Measurements from ENCODE around the gene BPGM. TPM values are rescaled to one million over a fixed set of nuclear protein-coding genes. Genes with fewer than 3 reads are reported as not detected.

The BPGM gene
- total and polyA plus RNA-seq, 3 donors from 2014 or later, result 14.5 to 32.9 (median 15.8) TPM

DNA sequence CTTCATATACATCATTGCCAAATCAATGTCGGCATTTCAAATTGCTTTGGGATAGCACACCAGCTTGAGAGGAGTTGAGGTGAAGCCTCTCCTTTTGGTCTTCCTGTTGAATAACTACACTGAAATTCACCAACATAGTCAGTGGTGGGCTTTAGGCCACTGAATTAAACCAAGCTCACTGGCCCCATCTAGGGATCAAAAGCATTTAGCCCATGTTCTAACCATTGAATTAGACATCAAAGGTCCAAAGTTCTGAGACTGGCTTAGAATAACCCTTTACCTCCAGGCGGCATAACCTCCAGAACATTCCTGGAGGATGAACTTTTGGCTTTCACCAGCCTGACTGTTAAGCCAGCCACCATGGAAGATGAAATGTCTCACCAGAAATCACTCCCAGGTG lies 54.6 kb downstream of the BPGM start:
- intact Hi-C loops (cut with DNase I; ENCODE audit: low total_unique reads), result no loop called here
- Histone ChIP-seq H3K27ac (peak overlapping the region in 1 of 2 donors; percentile 90), H3K27me3 (no peaks in the 10 kb centered on the region), H3K9me3 (no peaks in the 10 kb centered on the region), H3K4me3 (no peak overlapping the region), H3K36me3 (ENCODE audit: low read depth, missing control alignments) (no peaks in the 10 kb centered on the region), H3K4me1 (peaks cover 7% of the 10 kb centered on the region)
- no peak for DNase-seq
- WGBS, 2 donors, result 91 to 93% methylated on average over 2 of the region's 2 CpGs
- no peak for TF ChIP-seq POLR2A (IDR thresholded peaks at IDR 0.05)
- TF ChIP-seq, protein P1, sequence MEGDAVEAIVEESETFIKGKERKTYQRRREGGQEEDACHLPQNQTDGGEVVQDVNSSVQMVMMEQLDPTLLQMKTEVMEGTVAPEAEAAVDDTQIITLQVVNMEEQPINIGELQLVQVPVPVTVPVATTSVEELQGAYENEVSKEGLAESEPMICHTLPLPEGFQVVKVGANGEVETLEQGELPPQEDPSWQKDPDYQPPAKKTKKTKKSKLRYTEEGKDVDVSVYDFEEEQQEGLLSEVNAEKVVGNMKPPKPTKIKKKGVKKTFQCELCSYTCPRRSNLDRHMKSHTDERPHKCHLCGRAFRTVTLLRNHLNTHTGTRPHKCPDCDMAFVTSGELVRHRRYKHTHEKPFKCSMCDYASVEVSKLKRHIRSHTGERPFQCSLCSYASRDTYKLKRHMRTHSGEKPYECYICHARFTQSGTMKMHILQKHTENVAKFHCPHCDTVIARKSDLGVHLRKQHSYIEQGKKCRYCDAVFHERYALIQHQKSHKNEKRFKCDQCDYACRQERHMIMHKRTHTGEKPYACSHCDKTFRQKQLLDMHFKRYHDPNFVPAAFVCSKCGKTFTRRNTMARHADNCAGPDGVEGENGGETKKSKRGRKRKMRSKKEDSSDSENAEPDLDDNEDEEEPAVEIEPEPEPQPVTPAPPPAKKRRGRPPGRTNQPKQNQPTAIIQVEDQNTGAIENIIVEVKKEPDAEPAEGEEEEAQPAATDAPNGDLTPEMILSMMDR (IDR thresholded peaks at IDR 0.05), result no peak

DNA sequence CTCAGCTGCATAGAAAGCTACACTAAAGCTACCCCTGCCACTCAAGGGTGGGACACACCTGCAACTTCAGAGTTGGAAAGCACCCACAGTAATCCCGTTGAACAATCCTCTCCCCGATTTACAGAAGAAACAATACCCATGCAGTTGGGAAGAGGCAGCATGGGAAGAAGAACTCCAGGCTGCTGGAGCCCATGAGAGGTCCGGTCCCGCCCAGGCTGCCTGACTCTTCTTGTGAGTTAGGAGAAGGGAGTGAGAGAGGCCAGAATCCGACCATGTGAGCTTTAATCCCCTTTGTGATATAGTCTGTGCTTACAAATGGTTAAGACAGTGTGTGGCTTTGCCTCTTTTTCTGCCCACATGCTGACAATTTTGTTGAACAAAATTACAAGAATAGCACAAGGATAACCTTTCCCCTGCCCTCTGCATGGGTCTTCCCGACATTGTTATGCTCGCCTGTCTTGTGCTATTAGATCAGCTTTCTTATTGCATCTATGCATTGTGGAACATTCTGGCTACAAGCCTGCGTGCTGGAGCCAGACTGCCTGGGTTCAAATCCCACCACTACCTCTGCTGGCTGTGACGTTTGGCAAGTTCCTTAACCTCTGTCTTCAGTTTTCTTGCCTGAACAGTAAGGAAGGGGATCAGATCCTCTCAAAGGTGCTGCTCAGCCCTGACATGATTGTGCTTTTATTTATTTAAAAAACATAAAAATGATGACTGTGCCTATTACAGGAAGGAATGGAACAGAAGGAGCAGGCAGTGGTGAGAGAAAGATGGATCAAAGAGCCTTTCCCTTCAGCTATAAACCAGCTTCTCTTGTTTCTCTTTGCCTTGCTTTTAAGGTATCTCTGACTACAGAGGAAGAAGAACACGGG lies 56.0 kb downstream of the BPGM start:
- Histone ChIP-seq H3K4me1 (peaks cover 7% of the 10 kb centered on the region), H3K36me3 (ENCODE audit: low read depth, missing control alignments) (no peaks in the 10 kb centered on the region), H3K4me3 (no peak overlapping the region), H3K27me3 (no peaks in the 10 kb centered on the region), H3K27ac (peak overlapping the region; percentile 75 to 90), H3K9me3 (no peaks in the 10 kb centered on the region)
- intact Hi-C loops (cut with DNase I; ENCODE audit: low total_unique reads), result no loop called here
- WGBS, 2 donors, result 58 to 63% methylated on average over 10 of the region's 10 CpGs
- peak; percentile 37 for DNase-seq
- TF ChIP-seq, protein P1 (IDR thresholded peaks at IDR 0.05), result no peak
- TF ChIP-seq POLR2A (IDR thresholded peaks at IDR 0.05), result no peak

DNA sequence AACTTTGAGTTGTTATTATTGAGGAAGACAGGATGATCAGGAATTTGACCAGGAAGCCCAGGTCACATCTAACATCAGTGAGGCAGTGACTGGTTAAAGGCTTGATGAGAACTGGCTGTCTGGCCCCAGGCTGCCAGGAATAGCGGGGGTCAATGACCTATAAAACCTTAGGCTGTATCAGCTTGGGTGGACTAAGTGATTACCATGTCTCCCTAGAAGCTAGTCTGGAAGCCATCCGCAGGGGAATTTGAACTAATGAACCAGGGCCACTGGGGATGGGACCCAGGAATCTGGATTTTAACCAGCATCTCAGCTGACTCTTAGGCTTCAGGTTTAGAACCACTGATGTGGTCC lies 56.6 kb downstream of the BPGM start:
- Histone ChIP-seq H3K27ac (peak overlapping the region; percentile 75 to 90), H3K4me1 (peaks cover 7% of the 10 kb centered on the region), H3K9me3 (no peaks in the 10 kb centered on the region), H3K4me3 (no peak overlapping the region), H3K36me3 (ENCODE audit: low read depth, missing control alignments) (no peaks in the 10 kb centered on the region), H3K27me3 (no peaks in the 10 kb centered on the region)
- no peak for TF ChIP-seq POLR2A (IDR thresholded peaks at IDR 0.05)
- TF ChIP-seq, protein P1 (IDR thresholded peaks at IDR 0.05), result no peak
- DNase-seq, result no peak
- intact Hi-C loops (cut with DNase I; ENCODE audit: low total_unique reads), result no loop called here
- WGBS, 2 donors, result 62 to 78% methylated on average over 2 of the region's 2 CpGs

DNA sequence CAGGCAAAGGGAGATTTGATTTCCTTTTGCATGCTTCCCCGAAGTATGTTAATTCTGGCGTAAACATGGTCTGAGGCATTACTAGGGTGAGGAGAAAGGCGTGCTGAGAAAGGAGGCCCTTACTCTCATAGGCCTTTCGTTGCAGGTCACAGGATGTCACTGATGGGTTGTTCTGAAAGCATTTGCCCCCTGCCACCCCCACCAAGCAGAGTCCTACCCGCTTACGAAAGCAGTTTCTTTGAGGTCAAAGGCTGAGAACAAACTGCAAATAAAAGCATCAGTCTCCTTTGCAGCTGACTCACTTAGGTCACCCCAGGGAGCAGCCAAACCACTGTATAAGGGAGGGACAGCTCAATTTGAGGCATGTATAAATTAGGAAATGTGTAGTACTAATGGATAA lies 57.1 kb downstream of the BPGM start:
- WGBS, 2 donors, result 47 to 61% methylated on average over 6 of the region's 6 CpGs
- H3K36me3 ChIP-seq (ENCODE audit: low read depth, missing control alignments), result no peaks in the 10 kb centered on the region
- no peaks in the 10 kb centered on the region for H3K27me3 ChIP-seq
- DNase-seq, result peak; percentile 64
- peak overlapping the region; percentile 75 to 90 for H3K27ac ChIP-seq
- peaks cover 7% of the 10 kb centered on the region for H3K4me1 ChIP-seq
- H3K4me3 ChIP-seq, result no peak overlapping the region
- intact Hi-C loops (cut with DNase I; ENCODE audit: low total_unique reads), result no loop called here
- no peaks in the 10 kb centered on the region for H3K9me3 ChIP-seq
- TF ChIP-seq POLR2A (IDR thresholded peaks at IDR 0.05), result no peak
- TF ChIP-seq, protein P1 (IDR thresholded peaks at IDR 0.05), result no peak

DNA sequence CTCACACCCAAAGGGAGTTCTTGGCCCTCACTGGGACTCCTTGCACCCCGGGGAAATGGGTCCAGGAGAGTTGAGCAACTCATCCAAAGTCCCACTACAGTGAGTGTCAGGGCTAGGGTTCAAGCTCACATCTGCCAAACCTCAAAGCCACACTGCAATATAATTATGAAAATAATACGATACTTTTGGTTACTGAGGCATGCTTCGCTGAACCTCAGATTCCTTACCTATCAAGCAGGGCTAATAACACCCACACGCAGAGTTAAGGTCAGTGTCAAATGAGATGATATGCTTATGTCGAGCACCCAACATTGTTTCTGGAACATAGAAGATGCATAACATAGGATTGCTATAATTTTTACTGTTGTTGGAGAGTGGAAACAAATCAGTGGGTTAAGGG lies 58.2 kb downstream of the BPGM start:
- peak overlapping the region; percentile 75 to 90 for H3K27ac ChIP-seq
- peaks cover 7% of the 10 kb centered on the region for H3K4me1 ChIP-seq
- TF ChIP-seq, protein P1 (IDR thresholded peaks at IDR 0.05), result no peak
- TF ChIP-seq POLR2A (IDR thresholded peaks at IDR 0.05), result no peak
- H3K36me3 ChIP-seq (ENCODE audit: low read depth, missing control alignments), result no peaks in the 10 kb centered on the region
- H3K9me3 ChIP-seq, result no peaks in the 10 kb centered on the region
- H3K27me3 ChIP-seq, result no peaks in the 10 kb centered on the region
- H3K4me3 ChIP-seq, result no peak overlapping the region
- DNase-seq, result no peak
- WGBS, 2 donors, result 92 to 96% methylated on average over 5 of the region's 5 CpGs
- intact Hi-C loops (cut with DNase I; ENCODE audit: low total_unique reads), result no loop called here
